Ovary (tissue), 3 donors: ENCODE data around the gene POR.

Source experiments
- EP300 ChIP-seq: sonication (generic); formaldehyde crosslinking; IDR thresholded peaks from one replicate; pipeline ENCODE4 v1.6.1; 2017; ENCODE audit warnings: antibody characterized with exemption
- POLR2A ChIP-seq: fragments of 450-650 bp; IDR thresholded peaks from one replicate; pipeline ENCODE4 v1.6.1; 2017; ENCODE audit warnings: antibody characterized with exemption, mild to moderate bottlenecking, moderate library complexity
- TF ChIP-seq, protein P1 (sequence below), 3 donors: fragments of 450-650 bp in 2 of 3; fragments of 200-600 bp in 1 of 3; IDR thresholded peaks; one replicate each; pipeline versions ENCODE4 v1.5.1 to v1.8.0; 2016 to 2022; ENCODE audit warnings: antibody characterized with exemption in 3 of 3, mild to moderate bottlenecking in 1 of 3
- donor health status: DM: no; HTN: no; CAD: no.

DNA sequence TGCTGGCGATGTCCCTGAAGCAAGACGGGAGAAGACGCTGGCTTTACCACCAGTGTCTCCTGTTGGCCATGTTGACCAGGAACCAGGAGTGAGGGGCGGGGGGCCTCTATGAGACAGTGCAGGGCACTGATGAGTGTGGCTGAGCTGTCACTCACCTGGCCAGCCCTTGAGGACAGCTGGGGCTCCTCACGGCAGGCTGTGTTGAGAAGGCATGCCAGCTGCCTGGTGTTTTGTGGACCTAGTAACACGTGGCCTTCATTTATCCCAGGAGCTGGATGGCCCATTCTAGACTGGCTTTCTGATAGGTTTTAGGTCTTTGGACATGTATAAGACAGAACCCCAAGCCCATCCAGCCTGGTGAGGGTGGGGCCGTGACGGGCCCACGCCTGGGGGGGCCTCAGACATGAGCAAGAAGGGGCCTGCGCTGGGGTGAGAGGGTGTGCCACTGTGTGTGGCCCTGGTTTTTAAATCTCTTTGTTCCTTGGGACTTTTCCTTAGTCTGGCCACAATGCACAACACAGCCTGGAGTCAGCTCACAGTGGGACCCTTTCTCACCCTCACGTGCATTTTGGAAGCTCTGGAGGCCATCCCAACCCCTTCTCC, 25.6 kb upstream of the POR start:
- TF ChIP-seq, protein P1, sequence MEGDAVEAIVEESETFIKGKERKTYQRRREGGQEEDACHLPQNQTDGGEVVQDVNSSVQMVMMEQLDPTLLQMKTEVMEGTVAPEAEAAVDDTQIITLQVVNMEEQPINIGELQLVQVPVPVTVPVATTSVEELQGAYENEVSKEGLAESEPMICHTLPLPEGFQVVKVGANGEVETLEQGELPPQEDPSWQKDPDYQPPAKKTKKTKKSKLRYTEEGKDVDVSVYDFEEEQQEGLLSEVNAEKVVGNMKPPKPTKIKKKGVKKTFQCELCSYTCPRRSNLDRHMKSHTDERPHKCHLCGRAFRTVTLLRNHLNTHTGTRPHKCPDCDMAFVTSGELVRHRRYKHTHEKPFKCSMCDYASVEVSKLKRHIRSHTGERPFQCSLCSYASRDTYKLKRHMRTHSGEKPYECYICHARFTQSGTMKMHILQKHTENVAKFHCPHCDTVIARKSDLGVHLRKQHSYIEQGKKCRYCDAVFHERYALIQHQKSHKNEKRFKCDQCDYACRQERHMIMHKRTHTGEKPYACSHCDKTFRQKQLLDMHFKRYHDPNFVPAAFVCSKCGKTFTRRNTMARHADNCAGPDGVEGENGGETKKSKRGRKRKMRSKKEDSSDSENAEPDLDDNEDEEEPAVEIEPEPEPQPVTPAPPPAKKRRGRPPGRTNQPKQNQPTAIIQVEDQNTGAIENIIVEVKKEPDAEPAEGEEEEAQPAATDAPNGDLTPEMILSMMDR (IDR thresholded peaks at IDR 0.05) = no peak
- TF ChIP-seq POLR2A (no peak), EP300 (no peak)
